SK-N-SH (cell line): ENCODE data around the gene NEGR1.

Source experiments
- CHD2 ChIP-seq: fragments of 150-350 bp; IDR thresholded peaks from 2 replicates; pipeline ENCODE4 v1.6.1; 2018; ENCODE audit warnings: low read length; ENCODE audit not compliant: partially characterized antibody
- CTCF ChIP-seq: fragments of 200-600 bp; sonication (generic); IDR thresholded peaks from 2 replicates; pipeline ENCODE4 v1.6.1; 2017; ENCODE audit warnings: antibody characterized with exemption, mild to moderate bottlenecking, moderate library complexity
- FOSL2 ChIP-seq: IDR thresholded peaks from 2 replicates; pipeline ENCODE4 v1.4.0; 2012; ENCODE audit warnings: low read depth, mild to moderate bottlenecking, moderate library complexity, borderline replicate concordance
- POLR2AphosphoS5 ChIP-seq: IDR thresholded peaks from 2 replicates; pipeline ENCODE4 v1.6.1; 2012; ENCODE audit warnings: low read depth, low read length
- REST ChIP-seq: IDR thresholded peaks from 2 replicates; pipeline ENCODE4 v1.6.1; 2012; ENCODE audit warnings: mild to moderate bottlenecking, low read depth, low read length, moderate library complexity
- USF1 ChIP-seq: IDR thresholded peaks from 2 replicates; pipeline ENCODE4 v1.4.0; 2012; ENCODE audit warnings: low read depth, borderline replicate concordance
- YY1 ChIP-seq: IDR thresholded peaks from 2 replicates; pipeline ENCODE4 v1.4.0; 2012; ENCODE audit warnings: low read depth, mild to moderate bottlenecking
- ZBTB33 ChIP-seq: IDR thresholded peaks from 2 replicates; pipeline ENCODE4 v1.4.0; 2012; ENCODE audit warnings: low read depth, borderline replicate concordance

GRCh38 chr1:71792264-71792663, 490.1 kb downstream of the NEGR1 start:
- TF ChIP-seq CHD2 (no peak), ZBTB33 (no peak), REST (no peak), FOSL2 (no peak), POLR2AphosphoS5 (no peak), USF1 (no peak), YY1 (no peak), CTCF (no peak)
